Activated CD8-positive, alpha-beta memory T cell treated with anti-CD3 and anti-CD28 coated beads, Interleukin-2, amount 50 U/mL, for 24 hours (primary cell): ENCODE measurements around the gene FAM107A.

Experiments
- DNase-seq: peaks from one replicate; pipeline ENCODE4 v3.0.0-alpha.2; 2020; ENCODE audit errors: extremely low read depth

The FAM107A gene

DNA sequence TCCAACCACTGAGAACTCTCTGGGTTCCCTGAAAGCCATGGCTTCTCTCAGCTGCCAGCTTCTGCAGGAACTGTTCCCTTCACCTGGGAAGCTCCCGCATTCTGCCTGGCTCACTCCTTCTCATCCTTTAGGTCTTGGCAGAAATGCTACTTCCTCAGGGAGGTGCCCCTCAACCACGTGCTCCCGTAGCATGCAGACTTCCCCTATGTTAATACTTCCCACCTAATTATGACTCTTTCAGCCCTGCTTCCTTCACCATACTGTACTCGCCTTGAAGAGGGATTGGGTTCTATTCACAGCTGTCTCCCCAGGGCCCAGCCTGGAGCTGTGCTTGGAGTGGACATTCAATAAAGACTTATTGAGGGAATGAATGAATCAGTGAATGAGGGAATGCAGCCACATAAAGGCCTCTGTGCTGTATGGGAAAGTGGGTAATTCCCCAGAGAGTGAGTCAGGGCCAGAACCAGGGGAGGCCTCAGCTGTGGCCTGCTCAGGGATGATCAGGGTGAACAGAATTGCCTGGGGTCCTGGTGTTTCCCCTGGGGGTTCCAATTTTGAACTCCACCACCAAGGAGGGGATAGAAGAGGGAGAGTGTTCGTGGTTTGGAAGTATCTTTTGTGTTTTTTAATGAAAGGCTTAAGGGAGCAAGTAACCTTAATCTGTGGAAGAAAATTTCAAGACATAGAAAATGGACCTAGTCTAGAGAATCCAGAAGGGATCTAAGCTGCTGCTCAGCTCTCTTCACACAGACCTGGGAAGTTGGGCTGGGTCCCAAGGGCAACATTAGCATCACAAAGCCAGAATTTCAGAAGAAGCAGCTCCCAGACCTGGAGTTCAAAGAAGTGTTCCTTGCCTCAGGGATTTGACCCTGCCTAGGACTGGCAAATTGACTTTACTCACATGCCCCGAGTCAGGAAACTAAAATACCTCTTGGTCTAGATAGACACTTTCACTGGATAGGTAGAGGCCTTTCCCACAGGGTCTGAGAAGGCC, 14.6 kb upstream of the FAM107A start:
- no peak for DNase-seq

GRCh38 chr3:58588030-58588614, 10.9 kb upstream of the FAM107A start:
- no peak for DNase-seq

GRCh38 chr3:58586776-58587192, 9.6 kb upstream of the FAM107A start:
- no peak for DNase-seq

DNA sequence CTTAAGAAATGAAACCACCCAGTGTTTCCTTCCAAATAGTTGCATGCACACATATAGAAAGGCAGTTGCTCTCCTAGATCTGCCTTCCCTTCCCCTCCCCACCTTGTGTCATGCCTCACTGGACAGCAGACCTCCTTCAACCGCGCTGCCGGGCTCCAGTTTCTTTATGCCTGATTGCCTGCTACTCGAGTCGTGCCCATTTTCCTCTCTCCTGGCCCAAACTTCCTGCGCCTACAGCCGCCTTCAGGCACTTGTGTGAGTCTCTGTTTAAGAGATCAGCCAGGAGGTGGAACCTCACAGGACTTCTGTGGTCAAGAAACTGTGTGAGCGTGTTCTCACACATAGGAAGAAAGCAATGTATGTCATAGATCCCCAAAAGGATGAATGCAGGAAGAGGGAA, 8.8 kb upstream of the FAM107A start:
- DNase-seq = no peak

DNA sequence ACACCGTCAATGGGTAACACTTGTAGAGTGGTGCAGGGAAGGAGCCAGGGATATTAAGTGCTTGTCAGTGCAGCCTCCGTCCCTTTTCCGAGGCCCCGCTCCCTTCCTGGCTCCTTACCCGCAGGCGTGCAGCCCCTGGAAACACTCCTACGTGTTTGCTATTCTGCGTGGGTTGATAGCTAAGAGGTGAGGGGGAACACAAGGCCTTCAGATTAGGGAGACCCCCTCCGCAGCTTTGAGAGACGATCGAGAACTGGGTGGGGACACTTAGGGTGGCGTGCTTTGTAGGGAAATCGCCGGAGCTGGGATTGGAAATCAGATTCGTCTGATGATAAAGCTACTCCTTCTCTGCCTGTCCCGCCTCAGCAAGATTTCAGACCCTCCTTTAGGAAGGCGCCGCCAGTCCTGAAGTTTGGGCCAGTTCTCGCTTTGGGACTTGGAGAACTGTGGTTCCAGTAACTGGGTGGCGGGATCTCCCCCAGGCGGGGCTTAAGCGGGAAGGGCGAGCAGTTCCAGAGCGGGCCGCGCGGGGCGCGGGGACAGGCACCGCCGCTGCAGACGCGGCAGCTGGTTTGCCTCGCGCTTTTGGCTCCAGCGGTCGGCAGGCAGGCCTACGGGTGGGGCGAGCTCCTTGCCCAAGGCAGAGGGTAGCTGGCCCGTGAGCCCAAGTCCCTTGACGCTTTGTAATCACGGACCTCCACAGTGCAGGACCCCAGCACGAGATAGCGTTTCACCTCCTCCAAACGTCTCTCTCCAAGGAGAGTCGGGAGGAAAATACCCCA, 8.0 kb upstream of the FAM107A start:
- DNase-seq = peak; percentile 8

DNA sequence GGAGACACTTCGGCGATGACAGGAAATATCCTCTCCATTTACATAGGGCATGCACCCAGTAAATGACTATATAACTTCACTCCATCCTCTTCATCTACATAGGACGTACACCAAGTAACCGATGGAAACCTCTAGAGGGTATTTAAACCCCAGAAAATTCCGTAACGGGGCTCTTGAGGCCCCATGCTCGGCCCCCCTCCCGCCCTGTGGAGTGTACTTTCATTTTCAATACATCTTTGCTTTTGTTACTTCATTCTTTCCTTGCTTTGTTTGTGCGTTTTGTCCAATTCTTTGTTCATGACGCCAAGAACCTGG, 7.5 kb upstream of the FAM107A start:
- DNase-seq = no peak

DNA sequence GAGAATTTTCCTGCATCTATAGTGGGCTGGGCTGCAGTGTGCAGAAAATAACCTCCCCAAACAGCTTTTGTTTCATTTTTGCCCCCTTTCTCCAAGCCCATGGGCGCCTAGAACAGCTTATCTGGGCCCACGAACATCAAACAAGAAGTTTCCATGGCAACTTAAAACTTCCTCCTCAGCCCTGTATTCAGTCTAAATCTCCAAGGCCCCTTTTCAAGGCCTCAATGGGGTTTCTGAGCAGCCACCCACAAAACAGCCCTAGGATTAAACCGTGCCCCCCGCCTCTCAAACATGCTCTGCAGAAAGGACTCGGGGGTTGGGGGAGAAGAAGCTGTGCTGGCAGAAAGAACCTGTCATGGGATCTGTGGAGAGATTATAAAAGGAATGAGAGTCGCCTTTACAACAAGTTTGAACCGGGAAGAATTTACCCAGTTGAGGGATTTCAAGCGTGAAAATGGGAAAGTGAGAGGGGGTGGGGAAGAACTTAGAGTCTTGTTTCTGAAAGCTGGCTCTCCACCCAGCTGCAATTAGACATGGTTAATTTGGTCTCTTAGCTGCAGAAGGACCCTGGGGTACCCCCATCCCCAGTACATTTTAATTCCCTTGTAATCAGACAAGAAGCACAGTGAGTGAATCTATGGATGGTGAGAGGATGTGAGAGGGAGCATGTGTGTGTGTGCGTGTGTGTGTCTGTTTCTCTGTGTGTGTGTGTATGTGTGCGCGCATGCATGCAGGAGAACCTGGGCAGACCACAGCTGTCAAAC, 4.3 kb upstream of the FAM107A start:
- no peak for DNase-seq

DNA sequence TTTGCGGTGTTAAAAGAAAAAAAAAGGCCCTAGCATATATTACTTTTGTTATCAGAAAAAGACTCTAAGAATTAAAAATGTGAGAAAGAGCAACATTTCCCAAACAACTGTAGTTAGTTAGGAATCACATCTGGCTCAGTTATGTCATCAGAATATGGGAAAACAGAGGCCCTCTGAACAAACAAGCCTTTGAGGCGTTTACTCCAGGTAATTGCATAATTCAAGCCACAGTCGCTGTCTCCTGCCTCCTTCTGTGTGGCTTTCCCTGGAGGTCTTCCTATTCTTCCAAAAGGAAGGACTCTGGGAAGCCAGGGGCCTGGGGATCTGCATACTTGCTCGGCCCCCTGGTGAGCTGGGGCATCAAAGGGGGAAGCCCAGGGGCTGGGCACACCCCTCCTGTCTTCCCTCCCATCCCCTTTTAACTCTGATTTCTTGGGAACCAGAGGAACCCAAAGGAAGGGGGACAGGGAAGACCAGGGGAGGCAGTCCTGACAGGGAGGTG, 3.7 kb upstream of the FAM107A start:
- no peak for DNase-seq

GRCh38 chr3:58578873-58579272, 1.7 kb upstream of the FAM107A start:
- no peak for DNase-seq

DNA sequence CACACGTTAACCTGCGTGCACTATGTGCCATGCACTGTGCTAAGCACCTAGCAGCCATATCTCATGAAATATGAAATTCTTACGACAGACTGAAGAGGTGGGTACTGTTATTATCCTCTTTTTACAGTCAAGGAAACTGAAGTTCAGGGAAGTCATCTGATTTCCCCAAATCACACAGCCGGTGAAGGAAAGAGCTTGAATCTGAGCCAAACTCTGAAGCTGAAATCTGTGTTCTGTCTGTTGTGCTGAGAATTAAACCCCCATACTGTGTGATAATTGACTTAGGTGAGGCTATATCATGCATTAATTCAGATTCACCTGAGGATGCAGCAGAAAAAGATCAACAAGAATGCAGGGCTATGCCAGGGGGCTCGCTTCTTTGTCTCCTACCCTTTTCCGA, 475 bp downstream of the FAM107A start:
- no peak for DNase-seq

GRCh38 chr3:58575971-58576652, 1.1 kb downstream of the FAM107A start:
- no peak for DNase-seq

GRCh38 chr3:58574682-58575081, 2.5 kb downstream of the FAM107A start:
- no peak for DNase-seq

- no peak for DNase-seq
These were observed 3.1 kb downstream of the FAM107A start for GRCh38 chr3:58574106-58574505.

DNA sequence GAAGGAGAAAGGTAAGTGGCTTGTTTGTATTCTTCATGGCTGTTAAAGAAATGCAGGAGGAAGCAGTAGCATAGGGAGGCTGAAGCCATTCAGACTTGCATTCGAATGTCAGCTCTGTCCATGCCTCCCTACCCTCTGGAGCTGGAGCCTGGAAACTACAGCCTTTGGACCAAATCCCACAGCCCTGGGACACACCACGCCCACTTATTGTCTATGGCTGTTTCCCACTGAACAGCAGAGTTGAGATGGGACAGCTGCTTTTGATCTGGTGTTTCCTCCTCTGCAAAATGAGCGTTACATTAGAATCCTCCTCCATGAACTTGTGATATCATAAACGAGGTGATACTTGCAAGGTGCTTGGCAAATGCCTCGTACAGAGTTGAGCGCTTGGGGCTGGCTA, 3.6 kb downstream of the FAM107A start:
- DNase-seq = no peak

DNA sequence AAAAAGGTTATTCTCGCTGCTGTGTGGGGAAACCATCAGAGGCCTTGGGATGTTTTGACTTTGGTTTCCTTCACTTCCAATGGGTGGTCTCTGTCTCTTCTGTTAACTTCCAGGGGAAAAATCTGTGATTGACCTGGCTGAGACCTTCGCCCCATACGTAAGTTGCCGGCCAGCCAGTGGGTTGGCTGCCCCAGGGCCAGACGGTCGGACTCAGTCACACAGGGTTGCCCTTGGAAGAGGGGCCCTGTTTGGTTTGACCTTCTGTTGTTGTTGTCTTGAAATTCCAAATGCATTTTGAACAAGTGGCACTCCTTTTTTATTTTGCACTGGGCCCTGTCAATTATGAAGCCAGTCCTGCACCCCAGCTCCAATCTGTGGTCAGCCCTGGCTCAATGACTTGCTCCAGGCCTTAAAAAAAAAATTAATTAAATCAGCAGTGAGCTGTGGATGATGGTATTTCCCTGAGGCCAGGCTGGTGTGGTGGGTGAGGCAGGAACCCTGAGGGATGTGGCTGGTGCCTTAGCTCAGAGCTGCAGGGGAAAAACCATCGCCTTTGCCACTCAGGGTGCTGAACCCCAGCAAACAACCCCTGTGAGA, 4.5 kb downstream of the FAM107A start:
- no peak for DNase-seq

DNA sequence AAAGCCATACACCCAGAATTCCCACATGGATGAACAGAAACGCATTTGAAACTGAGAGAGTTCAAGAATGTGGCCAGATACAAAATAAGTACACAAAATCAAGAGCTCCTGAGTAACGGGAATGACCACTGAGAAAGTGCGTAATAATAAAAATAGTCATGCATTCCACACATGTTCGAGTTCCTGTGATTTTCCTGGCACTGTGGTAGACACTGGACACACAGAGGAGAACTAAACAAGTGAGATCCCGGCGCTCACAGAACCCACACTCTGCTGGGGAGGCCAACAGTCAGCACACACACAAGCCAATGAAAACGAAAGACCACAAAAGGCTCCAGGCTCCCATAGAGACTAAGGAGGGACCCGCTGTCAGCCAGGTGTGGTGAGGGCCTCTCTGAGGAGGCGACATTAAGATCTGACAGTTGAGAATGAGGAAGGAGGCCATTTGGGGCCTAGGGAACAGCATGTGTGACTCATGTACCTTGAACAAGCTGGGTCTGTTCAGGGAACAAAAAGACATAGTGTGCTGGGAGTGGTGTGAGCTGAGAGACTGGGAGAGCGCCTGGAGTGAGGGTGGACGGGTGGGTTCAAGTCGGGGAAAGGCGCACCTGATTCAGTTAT, 5.1 kb downstream of the FAM107A start:
- DNase-seq = no peak

DNA sequence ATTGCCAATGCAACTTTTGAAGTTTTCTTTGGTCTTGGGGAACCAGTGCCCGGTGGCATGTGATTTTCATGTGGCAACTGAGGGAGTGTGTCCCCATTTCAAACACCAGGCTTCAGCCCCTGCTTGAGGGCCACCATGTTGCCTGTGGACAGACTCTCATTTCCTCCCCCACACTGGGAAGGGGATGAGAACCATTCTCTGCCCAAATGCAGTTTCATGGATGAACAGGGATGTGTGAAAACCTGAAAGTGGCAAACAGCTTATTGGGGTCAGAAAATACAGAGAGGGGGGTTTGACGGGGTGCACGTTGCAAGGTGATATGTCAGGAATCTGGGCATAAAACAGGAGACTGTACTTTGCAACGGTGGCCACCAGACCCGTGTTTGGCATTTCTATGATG, 6.3 kb downstream of the FAM107A start:
- no peak for DNase-seq

DNA sequence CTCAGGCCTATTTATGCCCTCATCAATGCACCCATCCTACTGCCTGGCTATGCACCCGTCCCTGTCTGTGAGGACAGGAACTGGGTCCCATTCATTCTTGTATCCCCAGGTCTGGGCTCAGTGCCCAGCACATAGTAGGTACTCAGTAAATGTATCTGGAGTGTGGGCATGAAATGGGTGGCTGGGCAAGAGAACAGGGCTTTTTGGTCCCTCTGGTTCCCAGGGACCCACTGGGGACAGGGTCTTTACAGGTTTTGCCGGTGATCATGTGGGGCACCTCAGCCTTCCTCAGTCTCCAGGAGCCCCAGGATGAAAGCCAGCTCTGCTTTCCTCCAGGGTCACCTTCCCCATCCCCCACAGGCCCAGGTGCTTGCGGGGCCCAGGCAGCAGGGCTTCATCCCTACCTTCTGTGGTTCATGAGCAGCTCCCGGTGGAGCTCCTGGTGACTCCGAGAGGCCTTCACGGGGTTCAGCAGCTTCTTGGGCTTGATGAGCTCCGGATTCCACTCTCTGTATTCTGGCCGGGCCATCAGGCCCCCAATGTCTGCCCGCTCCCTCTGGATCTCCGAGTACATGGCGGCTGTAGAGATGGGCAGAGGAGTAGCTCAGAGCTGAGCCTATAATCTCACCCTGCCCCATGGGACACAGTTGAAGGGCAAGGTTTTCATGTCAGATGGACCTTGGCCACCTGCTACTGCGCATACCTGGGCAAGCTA, 7.7 kb downstream of the FAM107A start:
- no peak for DNase-seq

DNA sequence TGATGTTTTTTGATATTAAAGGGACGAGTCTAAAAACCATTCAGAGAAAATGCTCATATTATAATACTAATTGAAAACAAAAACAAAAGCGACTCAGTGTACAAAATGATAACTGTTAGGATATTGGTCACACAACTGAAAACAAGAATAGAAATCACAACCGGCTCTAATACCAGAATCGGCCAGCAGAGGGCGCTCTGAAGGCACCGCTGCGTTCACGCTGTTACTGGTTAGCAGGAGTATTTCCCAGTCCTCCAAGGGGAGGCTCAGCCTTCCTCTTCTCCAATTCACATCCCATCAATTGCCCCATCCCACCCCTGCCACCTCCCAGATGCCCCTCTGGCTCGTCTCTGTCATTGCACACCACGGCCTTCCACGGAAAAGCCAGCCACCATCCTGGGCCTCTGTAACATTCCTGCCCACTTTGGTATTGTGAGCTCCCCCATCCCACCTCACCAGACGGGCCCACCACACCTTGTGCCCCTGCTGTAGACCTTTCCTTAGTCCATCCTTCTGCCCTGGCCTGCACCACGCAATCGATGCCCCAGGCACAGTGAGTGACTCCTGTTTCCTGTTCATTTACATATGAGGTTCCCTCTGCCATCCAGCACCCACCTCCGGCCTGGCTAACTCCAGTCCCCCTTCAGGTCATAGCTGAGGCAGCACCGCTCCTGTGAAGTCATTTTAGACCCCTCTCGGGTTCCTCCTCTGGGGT, 8.5 kb downstream of the FAM107A start:
- DNase-seq = peak; percentile 52
